ENCODE results near the gene DRAXIN.

- no peak for TF ChIP-seq POLR2A (IDR thresholded peaks at IDR 0.05)
- TF ChIP-seq, protein P1, sequence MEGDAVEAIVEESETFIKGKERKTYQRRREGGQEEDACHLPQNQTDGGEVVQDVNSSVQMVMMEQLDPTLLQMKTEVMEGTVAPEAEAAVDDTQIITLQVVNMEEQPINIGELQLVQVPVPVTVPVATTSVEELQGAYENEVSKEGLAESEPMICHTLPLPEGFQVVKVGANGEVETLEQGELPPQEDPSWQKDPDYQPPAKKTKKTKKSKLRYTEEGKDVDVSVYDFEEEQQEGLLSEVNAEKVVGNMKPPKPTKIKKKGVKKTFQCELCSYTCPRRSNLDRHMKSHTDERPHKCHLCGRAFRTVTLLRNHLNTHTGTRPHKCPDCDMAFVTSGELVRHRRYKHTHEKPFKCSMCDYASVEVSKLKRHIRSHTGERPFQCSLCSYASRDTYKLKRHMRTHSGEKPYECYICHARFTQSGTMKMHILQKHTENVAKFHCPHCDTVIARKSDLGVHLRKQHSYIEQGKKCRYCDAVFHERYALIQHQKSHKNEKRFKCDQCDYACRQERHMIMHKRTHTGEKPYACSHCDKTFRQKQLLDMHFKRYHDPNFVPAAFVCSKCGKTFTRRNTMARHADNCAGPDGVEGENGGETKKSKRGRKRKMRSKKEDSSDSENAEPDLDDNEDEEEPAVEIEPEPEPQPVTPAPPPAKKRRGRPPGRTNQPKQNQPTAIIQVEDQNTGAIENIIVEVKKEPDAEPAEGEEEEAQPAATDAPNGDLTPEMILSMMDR (IDR thresholded peaks at IDR 0.05): no peak
Observed at GRCh38 chr1:11703357-11704193, 12.1 kb downstream of the DRAXIN start.

Measured in body of pancreas (tissue), 4 donors.